ENCODE results near the gene TBC1D16.

TBC1D16 gene

DNA sequence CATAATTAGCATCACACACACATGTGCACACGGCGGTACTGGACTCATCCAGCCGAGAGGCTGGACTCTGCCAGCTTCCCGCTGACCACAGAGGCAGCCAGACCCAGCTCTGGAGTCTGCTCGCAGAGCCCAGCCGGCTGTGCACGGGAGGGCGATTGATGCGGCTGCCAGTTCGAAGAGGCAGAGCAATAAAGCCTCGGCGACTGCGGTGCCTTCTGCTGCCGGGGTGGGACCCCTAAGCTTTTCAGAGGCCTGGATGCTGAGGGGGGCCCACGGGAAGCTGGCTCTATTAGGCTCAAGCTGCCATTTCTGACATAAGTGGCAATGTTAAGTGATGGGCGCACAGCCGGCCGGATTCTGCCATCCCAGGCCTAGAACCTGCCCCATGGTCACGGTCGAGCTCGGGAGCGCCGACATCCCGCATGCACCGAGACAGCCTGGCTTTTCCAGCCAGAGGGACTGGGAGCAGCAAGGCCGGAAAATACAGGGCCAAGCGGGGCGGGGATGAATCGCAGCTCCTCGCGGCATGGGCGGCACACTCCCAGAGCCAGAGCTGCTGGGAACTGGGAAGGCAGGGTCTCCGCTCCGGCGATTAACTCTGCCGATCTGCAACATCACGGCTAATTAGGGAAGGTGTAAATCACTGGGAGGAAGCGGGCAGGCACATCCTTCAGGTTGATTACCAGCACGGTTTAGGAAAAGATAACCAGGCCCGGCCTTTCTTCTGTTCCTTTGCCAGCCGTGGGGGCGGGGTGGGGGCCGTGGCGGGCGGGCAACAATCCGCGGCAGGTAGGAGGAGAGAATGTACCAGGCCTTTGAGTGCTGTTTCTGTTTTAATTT is 57.7 kb downstream of the TBC1D16 start:
- in situ Hi-C loops (cut with HindIII; ENCODE audit: low sequenced_read_pairs): loop anchor here (25.0 kb wide), 1 partner anchor 191 kb away; the partner anchor contains the start of genes CBX2 and CBX8
- no peak overlapping the region for H3K4me3 ChIP-seq (ENCODE audit: low read depth, low read length)
- peak; percentile 41 for DNase-seq (ENCODE audit: low read depth, low spot score)
- TF ChIP-seq, protein P1, sequence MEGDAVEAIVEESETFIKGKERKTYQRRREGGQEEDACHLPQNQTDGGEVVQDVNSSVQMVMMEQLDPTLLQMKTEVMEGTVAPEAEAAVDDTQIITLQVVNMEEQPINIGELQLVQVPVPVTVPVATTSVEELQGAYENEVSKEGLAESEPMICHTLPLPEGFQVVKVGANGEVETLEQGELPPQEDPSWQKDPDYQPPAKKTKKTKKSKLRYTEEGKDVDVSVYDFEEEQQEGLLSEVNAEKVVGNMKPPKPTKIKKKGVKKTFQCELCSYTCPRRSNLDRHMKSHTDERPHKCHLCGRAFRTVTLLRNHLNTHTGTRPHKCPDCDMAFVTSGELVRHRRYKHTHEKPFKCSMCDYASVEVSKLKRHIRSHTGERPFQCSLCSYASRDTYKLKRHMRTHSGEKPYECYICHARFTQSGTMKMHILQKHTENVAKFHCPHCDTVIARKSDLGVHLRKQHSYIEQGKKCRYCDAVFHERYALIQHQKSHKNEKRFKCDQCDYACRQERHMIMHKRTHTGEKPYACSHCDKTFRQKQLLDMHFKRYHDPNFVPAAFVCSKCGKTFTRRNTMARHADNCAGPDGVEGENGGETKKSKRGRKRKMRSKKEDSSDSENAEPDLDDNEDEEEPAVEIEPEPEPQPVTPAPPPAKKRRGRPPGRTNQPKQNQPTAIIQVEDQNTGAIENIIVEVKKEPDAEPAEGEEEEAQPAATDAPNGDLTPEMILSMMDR (IDR thresholded peaks at IDR 0.05; ENCODE audit: low read depth, low read length): no peak

DNA sequence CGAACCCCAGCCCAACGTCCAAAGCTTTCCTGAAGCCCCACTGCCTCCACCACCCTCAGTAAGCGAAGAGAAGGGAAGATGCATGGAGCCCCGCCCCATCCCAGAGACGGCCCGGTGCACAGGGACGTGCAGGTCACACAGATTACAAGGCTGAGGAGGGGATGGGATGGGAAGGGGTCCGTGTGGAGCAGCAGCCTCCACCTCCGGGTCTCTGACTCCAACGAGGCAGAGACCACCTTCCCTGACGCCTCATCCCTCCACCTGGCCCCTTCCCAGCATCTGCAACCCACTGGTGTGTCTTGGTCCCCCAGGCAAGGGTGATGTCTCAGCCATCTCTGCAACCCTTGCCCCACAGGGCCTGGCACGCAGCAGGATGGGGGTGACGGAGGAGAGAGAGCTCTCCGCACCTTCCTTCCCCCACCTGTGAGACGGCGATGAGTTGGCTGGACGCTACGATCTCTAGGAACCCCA is 58.5 kb downstream of the TBC1D16 start:
- in situ Hi-C loops (cut with HindIII; ENCODE audit: low sequenced_read_pairs): loop anchor here (25.0 kb wide), 1 partner anchor 190 kb away; the partner anchor contains the start of genes CBX2 and CBX8
- TF ChIP-seq, protein P1 (IDR thresholded peaks at IDR 0.05; ENCODE audit: low read depth, low read length): no peak
- H3K4me3 ChIP-seq (ENCODE audit: low read depth, low read length): no peak overlapping the region
- DNase-seq (ENCODE audit: low read depth, low spot score): no peak

DNA sequence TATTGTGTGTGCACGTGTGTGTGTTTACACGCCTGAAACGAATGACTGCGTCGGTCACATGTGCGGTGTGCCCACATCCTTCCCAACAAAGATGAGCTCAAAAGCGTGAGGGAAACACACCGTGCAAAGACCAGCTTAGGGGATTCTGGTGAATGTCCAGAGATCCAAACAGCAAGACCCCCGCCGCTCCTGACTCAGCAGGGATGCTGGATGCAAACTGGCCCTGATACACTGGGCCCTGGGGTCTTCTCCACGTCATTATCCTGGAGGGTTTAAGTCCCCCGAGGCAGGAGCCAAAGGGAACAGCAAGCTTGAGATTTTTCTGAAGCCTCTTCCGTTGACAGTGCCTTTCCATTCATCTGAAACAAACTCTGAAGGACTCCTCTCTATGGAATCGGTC is 59.2 kb downstream of the TBC1D16 start:
- in situ Hi-C loops (cut with HindIII; ENCODE audit: low sequenced_read_pairs): loop anchor here (25.0 kb wide), 1 partner anchor 189 kb away; the partner anchor contains the start of genes CBX2 and CBX8
- H3K4me3 ChIP-seq (ENCODE audit: low read depth, low read length): no peak overlapping the region
- TF ChIP-seq, protein P1 (IDR thresholded peaks at IDR 0.05; ENCODE audit: low read depth, low read length): no peak
- DNase-seq (ENCODE audit: low read depth, low spot score): no peak

DNA sequence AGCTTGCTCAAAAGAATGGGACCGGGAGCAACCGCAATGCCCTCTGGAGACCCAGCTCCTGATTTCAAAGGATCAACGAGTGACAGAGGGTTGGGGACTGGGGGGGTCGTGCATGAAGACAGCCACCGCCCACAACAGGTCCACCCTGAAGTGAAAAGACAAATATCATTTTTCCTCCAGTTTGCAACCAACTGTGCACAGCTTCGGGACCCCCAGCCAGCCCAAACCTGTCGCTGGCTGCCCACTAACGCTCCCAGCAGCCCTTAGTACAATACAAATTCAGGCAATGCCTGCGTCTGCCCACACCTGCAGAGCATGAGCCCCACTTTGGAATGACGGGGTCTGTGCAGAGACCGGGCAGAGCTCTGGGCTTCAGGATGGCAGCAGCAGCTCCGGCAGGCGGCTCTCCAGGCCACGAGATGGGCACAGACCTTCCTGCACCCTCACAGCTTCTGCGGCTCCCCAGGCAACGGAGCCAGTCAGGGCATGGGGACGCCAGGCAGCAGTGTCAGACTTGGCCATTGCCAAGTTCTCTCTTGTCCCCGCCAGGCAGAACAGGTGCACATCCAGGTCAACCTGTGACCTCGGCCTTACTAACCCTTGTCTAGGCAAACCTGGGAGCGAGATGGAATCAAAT is 60.1 kb downstream of the TBC1D16 start:
- TF ChIP-seq, protein P1 (IDR thresholded peaks at IDR 0.05; ENCODE audit: low read depth, low read length): no peak
- in situ Hi-C loops (cut with HindIII; ENCODE audit: low sequenced_read_pairs): loop anchor here (25.0 kb wide), 1 partner anchor 188 kb away; the partner anchor contains the start of genes CBX2 and CBX8

DNA sequence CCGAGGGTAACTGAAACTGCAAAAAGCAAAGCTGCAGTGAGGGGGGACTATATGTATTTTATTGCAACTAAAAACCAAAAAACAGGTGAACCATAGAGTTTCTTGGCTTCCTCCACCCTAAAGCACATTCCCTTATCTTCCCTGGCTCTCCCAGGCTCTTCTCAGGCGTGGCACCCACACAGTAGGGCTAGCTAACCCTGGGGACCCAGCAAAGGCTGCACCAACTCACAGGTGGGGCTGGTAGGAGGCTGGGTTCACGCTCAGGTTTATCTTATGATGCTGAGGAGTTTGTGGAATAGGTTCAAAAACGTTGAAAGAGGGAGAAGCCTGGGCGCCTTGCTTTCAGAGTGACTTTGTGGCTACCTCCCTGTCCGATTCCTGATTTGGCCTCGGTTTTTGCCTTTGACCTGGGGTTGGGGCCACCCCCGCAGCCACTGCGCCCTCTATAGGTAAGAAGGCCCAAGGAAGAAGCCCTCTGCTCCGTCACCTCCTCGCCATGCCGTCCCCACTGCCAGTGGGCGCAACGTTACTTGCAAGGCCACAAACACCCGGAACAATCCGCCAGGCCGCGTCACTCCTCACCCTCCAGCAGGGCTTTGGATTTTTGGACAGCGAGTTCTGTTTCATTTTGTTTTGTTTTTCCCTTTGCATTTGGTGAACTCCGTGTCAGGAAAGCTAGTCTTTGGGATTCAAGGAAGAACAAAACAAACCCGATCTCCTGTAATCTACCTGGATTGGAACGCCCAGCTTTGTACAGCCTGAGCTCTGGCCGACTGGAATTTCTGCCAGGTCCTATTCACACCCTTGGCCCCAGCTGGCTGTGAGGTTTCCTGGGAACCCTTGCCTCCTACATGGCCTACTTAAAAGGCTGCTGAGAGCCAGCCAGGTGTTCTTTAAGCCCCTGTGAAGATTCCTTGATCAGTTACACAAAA is 60.8 kb downstream of the TBC1D16 start:
- in situ Hi-C loops (cut with HindIII; ENCODE audit: low sequenced_read_pairs): loop anchor here (25.0 kb wide), 1 partner anchor 188 kb away; the partner anchor contains the start of genes CBX2 and CBX8
- no peak overlapping the region for H3K4me3 ChIP-seq (ENCODE audit: low read depth, low read length)
- no peak for DNase-seq (ENCODE audit: low read depth, low spot score)
- TF ChIP-seq, protein P1 (IDR thresholded peaks at IDR 0.05; ENCODE audit: low read depth, low read length): peak; percentile 4

More for the DNA sequence above, 60.1 kb downstream of the TBC1D16 start:
- H3K4me3 ChIP-seq (ENCODE audit: low read depth, low read length): no peak overlapping the region
- no peak for DNase-seq (ENCODE audit: low read depth, low spot score)
